ENCODE data around the gene GPR146.

DNA sequence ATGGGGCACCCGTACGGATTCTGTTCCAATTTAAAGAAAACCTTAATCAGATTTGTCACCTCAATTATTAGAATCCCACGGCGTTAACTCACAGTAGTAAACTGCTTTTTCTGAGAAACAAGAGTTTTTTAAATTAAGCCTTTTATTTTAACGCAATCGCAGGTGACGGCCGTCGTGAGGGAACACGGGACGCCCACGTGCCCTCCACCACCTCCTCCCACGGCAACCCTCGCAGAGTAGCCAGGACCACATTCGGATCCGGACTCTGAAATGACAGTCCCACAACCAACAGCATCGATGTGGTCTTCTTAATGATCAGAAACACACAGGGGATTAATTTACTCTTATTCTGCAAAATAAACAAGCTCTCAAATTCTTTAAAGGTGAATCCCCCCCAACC is 22.0 kb upstream of the GPR146 start:
- TF ChIP-seq GATA2 (IDR thresholded peaks at IDR 0.05; ENCODE audit: low read depth, low read length) (no peak), GATA3 (IDR thresholded peaks at IDR 0.05; ENCODE audit: low read depth, low read length) (no peak)

All from SH-SY5Y (cell line).